ENCODE measurements around the gene SLC50A1. TPM values are rescaled to one million over a fixed set of nuclear protein-coding genes. Genes with fewer than 3 reads are reported as not detected.

The SLC50A1 gene
- total RNA-seq, 1 experiment from 2014 or later = 24.9 TPM

DNA sequence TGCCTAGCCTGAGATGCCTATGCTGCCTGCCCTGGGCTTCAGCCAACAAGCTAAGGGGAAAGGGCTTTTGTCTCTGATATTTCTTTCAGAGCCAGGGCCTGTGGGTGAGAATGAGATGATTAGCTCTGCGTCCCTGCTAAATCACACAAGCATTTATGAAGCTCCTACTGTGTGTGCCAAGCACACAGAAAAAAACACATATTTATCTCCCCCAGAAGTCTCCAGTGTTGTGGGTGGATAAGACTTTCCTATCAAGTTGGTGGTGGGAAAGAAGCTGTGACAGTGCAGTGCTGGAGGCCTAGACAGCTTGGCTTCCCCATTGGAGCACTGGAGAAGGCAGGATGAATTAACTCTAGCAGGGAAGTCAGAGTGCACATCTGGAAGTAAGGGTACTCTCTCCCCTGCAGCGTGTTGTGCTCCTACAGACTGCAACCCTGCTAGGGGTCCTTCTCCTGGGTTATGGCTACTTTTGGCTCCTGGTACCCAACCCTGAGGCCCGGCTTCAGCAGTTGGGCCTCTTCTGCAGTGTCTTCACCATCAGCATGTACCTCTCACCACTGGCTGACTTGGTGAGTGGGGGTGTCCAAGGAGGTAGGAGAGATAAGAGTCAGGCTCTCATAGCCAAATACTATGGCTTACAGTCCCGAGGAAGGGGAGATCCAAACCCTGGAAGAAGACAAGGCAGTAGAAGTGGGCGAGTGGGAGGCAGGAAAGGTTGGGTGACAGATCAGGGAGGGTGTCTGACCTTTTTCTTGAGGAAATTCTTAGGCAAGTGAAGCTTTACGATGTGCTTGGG, 1.7 kb downstream of the SLC50A1 start:
- Histone ChIP-seq H3K9me3 (ENCODE audit: control insufficient read depth, low read depth, low read length) (no peaks in the 10 kb centered on the region), H3K14ac (ENCODE audit: insufficient read depth, low read length) (no peak overlapping the region), H3K79me2 (ENCODE audit: insufficient read depth, low read length) (0 out of 2 replicates have a peak, but pooled peaks cover 3% of the 10 kb centered on the region), H3K18ac (ENCODE audit: insufficient read length, low read depth, low read length) (no peak overlapping the region), H2AFZ (ENCODE audit: low read length) (no peak overlapping the region), H3K4me1 (ENCODE audit: insufficient read depth, low read length) (no peaks in the 10 kb centered on the region), H4K20me1 (ENCODE audit: control insufficient read depth, insufficient read depth, insufficient read length) (no peaks in the 10 kb centered on the region), H2BK12ac (ENCODE audit: insufficient read length, low read depth, low read length) (no peak overlapping the region), H3K23me2 (ENCODE audit: insufficient read length, low read depth, low read length, poor library complexity, severe bottlenecking) (peaks cover 23% of the 10 kb centered on the region), H3K23ac (ENCODE audit: insufficient read length, low read depth, low read length) (no peak overlapping the region), H3K27me3 (ENCODE audit: insufficient read depth, low read length) (no peaks in the 10 kb centered on the region), H2BK5ac (ENCODE audit: insufficient read length, low read length) (no peak overlapping the region), H3K27ac (ENCODE audit: insufficient read length, low read depth, low read length) (no peak overlapping the region), H2BK15ac (ENCODE audit: low read depth, low read length) (no peak overlapping the region), H3T11ph (ENCODE audit: low read length) (no peak overlapping the region), H4K8ac (replicated peaks; ENCODE audit: insufficient read length, low read depth, low read length) (no peak overlapping the region), H3K79me1 (ENCODE audit: insufficient read depth, low read depth, low read length, poor library complexity, severe bottlenecking) (no peaks in the 10 kb centered on the region), H2BK20ac (ENCODE audit: low read depth, low read length, poor library complexity, severe bottlenecking) (no peak overlapping the region), H3K9ac (ENCODE audit: extremely low read depth, insufficient read length, low read length) (no peak overlapping the region), H3K4me2 (ENCODE audit: insufficient read depth, insufficient read length, low read length) (peak overlapping the region; percentile 97), H3K4ac (ENCODE audit: low read depth, low read length) (no peak overlapping the region), H2BK120ac (ENCODE audit: low read depth, low read length, poor library complexity, severe bottlenecking) (no peak overlapping the region), H3K56ac (ENCODE audit: insufficient read length, low read depth, low read length) (no peak overlapping the region), H4K91ac (ENCODE audit: insufficient read length, low read depth, low read length) (no peak overlapping the region), H4K5ac (ENCODE audit: insufficient read length, low read depth, low read length) (no peak overlapping the region), H2AK5ac (ENCODE audit: insufficient read length, low read length) (no peak overlapping the region)
- no peaks in the 10 kb centered on the region for H3K9me3 Mint-ChIP-seq
- H3K27ac Mint-ChIP-seq = no peak overlapping the region
- peaks cover 22 to 23% of the 10 kb centered on the region in 2 experiments for H3K4me1 Mint-ChIP-seq
- H3K27me3 Mint-ChIP-seq (ENCODE audit: low read depth) = peaks cover 17% of the 10 kb centered on the region
- peak overlapping the region; percentile 93 for H3K4me3 Mint-ChIP-seq
- TF ChIP-seq, protein P1, sequence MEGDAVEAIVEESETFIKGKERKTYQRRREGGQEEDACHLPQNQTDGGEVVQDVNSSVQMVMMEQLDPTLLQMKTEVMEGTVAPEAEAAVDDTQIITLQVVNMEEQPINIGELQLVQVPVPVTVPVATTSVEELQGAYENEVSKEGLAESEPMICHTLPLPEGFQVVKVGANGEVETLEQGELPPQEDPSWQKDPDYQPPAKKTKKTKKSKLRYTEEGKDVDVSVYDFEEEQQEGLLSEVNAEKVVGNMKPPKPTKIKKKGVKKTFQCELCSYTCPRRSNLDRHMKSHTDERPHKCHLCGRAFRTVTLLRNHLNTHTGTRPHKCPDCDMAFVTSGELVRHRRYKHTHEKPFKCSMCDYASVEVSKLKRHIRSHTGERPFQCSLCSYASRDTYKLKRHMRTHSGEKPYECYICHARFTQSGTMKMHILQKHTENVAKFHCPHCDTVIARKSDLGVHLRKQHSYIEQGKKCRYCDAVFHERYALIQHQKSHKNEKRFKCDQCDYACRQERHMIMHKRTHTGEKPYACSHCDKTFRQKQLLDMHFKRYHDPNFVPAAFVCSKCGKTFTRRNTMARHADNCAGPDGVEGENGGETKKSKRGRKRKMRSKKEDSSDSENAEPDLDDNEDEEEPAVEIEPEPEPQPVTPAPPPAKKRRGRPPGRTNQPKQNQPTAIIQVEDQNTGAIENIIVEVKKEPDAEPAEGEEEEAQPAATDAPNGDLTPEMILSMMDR (conservative IDR thresholded peaks at IDR 0.05) = no peak
- H3K36me3 Mint-ChIP-seq (ENCODE audit: insufficient read depth in 1 of 3, low read depth in 3 of 3) = peaks cover 14 to 18% (median 17%) of the 10 kb centered on the region in 3 experiments; a peak in 6 of 7 replicates
- no peak for DNase-seq
- WGBS (ENCODE audit: extremely low coverage, insufficient read length, low lambda C conversion rate) = no CpG with 5 or more reads among the region's 6 CpGs
